ENCODE measurements around the gene CDC14A. TPM values are rescaled to one million over a fixed set of nuclear protein-coding genes. Genes with fewer than 3 reads are reported as not detected.

The CDC14A gene
- total RNA-seq, 1 experiment from 2014 or later: 6.6 TPM

GRCh38 chr1:100361511-100362089 lies 9.3 kb downstream of the CDC14A start:
- DNase-seq (ENCODE audit: low read depth, low spot score) (no peak), ATAC-seq (no peak)
- BruUV-seq (replicated peaks): no TSS peak
- Histone ChIP-seq H3K9me3 (ENCODE audit: control insufficient read depth, insufficient read depth, low read depth, low read length) (no peaks in the 10 kb centered on the region), H3K4me1 (ENCODE audit: control insufficient read depth, insufficient read depth, low read length) (0 out of 2 replicates have a peak, but pooled peaks cover 3% of the 10 kb centered on the region), H3K27me3 (ENCODE audit: control insufficient read depth, insufficient read depth, low read length) (no peaks in the 10 kb centered on the region), H3K27ac (ENCODE audit: low read length) (no peak overlapping the region), H3K4me3 (ENCODE audit: low read depth in 2 of 2, low read length in 2 of 2) (no peak overlapping the region), H3K36me3 (ENCODE audit: control insufficient read depth, insufficient read depth, low read length) (no peaks in the 10 kb centered on the region)
- ChIA-PET POLR2A (no interaction called here), CTCF (no interaction called here)
- TF ChIP-seq CTCF (IDR thresholded peaks at IDR 0.05) (no peak), REST (IDR thresholded peaks at IDR 0.05; ENCODE audit: insufficient read depth in 1 of 2, low read depth in 2 of 2, low read length in 1 of 2) (no peak), TCF7L2 (IDR thresholded peaks at IDR 0.05; ENCODE audit: low read depth, low read length) (no peak), SIN3A (IDR thresholded peaks at IDR 0.05; ENCODE audit: borderline replicate concordance, insufficient read depth, low read depth, low read length) (no peak), POLR2AphosphoS5 (IDR thresholded peaks at IDR 0.05; ENCODE audit: low read depth, low read length) (no peak)
- intact Hi-C loops (cut with micrococcal nuclease; ENCODE audit: unreplicated experiment): no loop called here
- in situ Hi-C loops (cut with HindIII; ENCODE audit: low pct_unique_long_range_greater_than_20kb, low sequenced_read_pairs): no loop called here

GRCh38 chr1:100362821-100363466 lies 10.6 kb downstream of the CDC14A start:
- CTCF ChIA-PET: no interaction called here
- TF ChIP-seq POLR2AphosphoS5 (IDR thresholded peaks at IDR 0.05; ENCODE audit: low read depth, low read length): no peak
- Histone ChIP-seq H3K9me3 (ENCODE audit: control insufficient read depth, insufficient read depth, low read depth, low read length) (no peaks in the 10 kb centered on the region), H3K27me3 (ENCODE audit: control insufficient read depth, insufficient read depth, low read length) (no peaks in the 10 kb centered on the region), H3K36me3 (ENCODE audit: control insufficient read depth, insufficient read depth, low read length) (no peaks in the 10 kb centered on the region), H3K4me1 (ENCODE audit: control insufficient read depth, insufficient read depth, low read length) (0 out of 2 replicates have a peak, but pooled peaks cover 3% of the 10 kb centered on the region), H3K4me3 (ENCODE audit: low read depth in 2 of 2, low read length in 2 of 2) (no peak overlapping the region; a peak in 1 of 4 replicates), H3K27ac (ENCODE audit: low read length) (no peak overlapping the region)
- BruUV-seq (replicated peaks): no TSS peak
- no peak for ATAC-seq
- in situ Hi-C loops (cut with HindIII; ENCODE audit: low pct_unique_long_range_greater_than_20kb, low sequenced_read_pairs) (no loop called here), intact Hi-C loops (cut with micrococcal nuclease; ENCODE audit: unreplicated experiment) (no loop called here)
- POLR2A ChIA-PET: no interaction called here
- no peak for DNase-seq (ENCODE audit: low read depth, low spot score)

- in situ Hi-C loops (cut with HindIII; ENCODE audit: low pct_unique_long_range_greater_than_20kb, low sequenced_read_pairs) (no loop called here), intact Hi-C loops (cut with micrococcal nuclease; ENCODE audit: unreplicated experiment) (no loop called here)
- ChIA-PET CTCF (no interaction called here), POLR2A (no interaction called here)
- H3K4me3 ChIP-seq (ENCODE audit: low read depth in 2 of 2, low read length in 2 of 2): no peak overlapping the region
- ATAC-seq: no peak
- no TSS peak for BruUV-seq (replicated peaks)
- H3K36me3 ChIP-seq (ENCODE audit: control insufficient read depth, insufficient read depth, low read length): no peaks in the 10 kb centered on the region
- DNase-seq (ENCODE audit: low read depth, low spot score): no peak
- no peak for TF ChIP-seq CTCF (IDR thresholded peaks at IDR 0.05)
- TF ChIP-seq TCF7L2 (IDR thresholded peaks at IDR 0.05; ENCODE audit: low read depth, low read length): no peak
- no peak for TF ChIP-seq POLR2AphosphoS5 (IDR thresholded peaks at IDR 0.05; ENCODE audit: low read depth, low read length)
- TF ChIP-seq SIN3A (IDR thresholded peaks at IDR 0.05; ENCODE audit: borderline replicate concordance, insufficient read depth, low read depth, low read length): no peak
- TF ChIP-seq REST (IDR thresholded peaks at IDR 0.05; ENCODE audit: insufficient read depth in 1 of 2, low read depth in 2 of 2, low read length in 1 of 2): no peak
- H3K27ac ChIP-seq (ENCODE audit: low read length): no peak overlapping the region
- no peaks in the 10 kb centered on the region for H3K9me3 ChIP-seq (ENCODE audit: control insufficient read depth, insufficient read depth, low read depth, low read length)
- 0 out of 2 replicates have a peak, but pooled peaks cover 3% of the 10 kb centered on the region for H3K4me1 ChIP-seq (ENCODE audit: control insufficient read depth, insufficient read depth, low read length)
- H3K27me3 ChIP-seq (ENCODE audit: control insufficient read depth, insufficient read depth, low read length): no peaks in the 10 kb centered on the region
Observed at GRCh38 chr1:100363831-100364230, 11.5 kb downstream of the CDC14A start.
